ENCODE results near the gene SIDT1.
"Not testable (repeated sequence)": the region's sequence is repeated elsewhere in the genome, so short reads cannot be mapped to it uniquely, and the experiment has no call there.

Gene SIDT1

DNA sequence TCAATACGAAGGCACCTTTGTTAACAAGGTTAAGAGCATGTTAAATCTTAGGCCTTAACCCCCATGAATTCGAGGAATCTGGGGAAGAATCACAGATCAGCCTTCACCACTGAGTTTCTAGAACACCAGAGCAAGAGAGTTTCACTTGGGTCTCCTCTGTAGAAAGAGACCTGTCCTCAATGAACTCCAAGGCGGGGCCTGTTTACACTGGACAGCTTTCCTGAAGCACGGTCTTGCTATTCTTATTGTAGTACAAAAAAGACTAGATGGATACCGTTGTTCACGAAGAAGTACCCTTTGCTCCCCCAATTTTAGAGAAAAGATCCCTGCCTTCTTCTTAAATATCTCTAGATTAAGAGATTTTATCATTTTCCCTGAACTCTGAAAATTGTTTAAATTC, 99.2 kb downstream of the SIDT1 start:
- no peak for DNase-seq (ENCODE audit: low read depth in 2 of 2, low spot score in 1 of 2)

DNA sequence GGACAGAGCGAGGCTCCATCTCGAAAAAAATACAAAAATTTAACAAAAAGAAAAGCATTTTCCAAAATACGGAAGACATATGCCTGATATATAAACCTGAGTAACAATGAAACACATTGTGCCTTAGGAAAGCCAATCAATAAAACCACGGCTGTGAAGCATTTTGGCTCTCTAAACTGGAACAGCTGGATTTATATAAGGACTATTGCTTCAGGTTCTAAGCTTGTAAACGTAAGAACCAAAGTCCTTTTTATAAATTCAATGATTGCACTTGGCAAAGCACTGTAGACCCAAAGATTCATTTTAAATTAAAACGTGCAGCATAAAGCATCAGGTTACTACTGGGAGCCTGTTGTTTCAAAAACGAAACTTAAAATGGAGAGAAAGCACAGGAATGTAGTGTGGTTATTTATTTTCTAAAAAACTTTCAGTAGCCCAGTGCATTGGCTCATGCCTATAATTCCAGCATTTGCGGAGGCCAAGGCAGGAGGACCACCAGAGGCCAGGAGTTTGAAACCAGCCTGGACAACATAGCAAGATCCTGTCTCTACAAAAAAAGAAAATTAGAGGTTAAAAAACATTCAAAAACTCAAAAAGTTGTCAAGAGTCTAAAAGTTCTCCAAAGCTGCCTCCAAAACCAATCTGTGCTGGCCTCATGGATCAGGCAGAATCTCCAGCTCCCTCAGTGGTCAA, 102.6 kb downstream of the SIDT1 start:
- DNase-seq (ENCODE audit: low read depth in 2 of 2, low spot score in 1 of 2) = no peak

DNA sequence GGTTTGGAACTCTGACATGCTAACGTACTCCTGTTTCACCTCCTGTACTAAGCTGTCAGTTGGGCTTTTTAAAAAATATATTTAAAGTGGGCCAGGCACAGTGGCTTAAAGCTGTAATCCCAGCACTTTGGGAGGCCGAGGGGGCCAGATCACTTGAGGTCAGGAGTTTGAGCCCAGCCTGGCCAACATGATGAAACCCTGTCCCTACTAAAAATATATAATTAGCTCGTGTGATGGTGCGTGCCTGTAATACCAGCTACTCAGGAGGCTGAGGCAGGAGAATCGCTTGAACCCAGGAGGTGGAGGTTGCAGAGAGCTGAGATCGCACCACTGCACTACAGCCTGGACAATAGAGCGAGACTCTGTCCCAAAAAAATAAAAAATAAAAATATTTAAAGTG, 103.7 kb downstream of the SIDT1 start:
- DNase-seq (ENCODE audit: low read depth in 2 of 2, low spot score in 1 of 2) = not testable (repeated sequence)

DNA sequence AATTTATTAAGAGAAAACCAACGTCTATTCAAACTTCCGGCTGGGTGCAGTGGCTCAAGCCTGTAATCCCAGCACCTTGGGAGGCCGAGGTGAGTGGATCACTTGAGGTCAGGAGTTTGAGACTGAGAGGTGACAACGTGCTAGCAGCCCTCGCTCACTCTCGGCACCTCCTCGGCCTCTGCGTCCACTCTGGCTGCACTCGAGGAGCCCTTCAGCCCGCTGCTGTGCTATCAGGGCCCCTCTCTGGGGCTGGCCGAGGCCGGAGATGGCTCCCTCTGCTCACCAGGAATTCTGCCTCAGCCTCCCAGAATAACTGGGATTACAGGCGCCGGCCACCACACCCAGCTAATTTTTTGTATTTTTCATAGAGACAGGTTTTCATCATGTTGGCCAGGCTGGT, 105.4 kb downstream of the SIDT1 start:
- DNase-seq (ENCODE audit: low read depth in 2 of 2, low spot score in 1 of 2) = no peak

DNA sequence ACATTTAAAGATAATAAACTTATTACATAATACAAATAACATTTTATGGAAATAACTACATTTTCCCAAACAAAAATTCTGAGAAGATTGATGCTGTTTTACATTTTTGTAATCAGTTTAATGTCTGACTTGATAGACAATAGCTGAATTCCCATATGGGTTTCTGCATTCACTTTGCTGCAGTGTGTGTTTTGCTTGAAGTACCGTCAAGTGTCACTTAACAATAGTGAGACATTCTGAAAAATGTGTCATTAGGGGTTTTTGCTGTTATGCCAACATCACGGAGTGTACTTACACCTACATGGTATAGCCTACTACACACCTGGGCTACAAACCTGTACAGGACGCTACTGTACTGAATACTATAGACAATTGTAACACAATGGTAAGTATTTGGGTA, 106.6 kb downstream of the SIDT1 start:
- no peak for DNase-seq (ENCODE audit: low read depth in 2 of 2, low spot score in 1 of 2)

DNA sequence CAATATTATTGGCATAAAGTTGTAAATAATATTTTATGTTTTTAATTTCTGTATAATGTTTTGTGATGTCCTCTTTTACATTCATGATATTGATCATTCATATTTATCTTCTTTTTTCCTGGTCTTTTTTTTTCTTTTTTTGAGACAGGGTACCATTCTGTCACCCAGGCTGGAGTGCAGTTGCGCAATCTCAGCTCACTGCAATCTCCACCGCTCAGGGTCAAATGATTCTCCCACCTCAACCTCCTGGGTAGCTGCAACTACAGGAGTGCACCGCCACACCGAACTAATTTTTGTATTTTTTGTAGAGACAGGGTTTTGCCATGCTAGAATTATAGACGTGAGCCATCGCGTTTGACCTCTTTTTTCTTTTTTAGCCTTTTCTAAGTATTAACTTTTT, 111.2 kb downstream of the SIDT1 start:
- no peak for DNase-seq (ENCODE audit: low read depth in 2 of 2, low spot score in 1 of 2)

DNA sequence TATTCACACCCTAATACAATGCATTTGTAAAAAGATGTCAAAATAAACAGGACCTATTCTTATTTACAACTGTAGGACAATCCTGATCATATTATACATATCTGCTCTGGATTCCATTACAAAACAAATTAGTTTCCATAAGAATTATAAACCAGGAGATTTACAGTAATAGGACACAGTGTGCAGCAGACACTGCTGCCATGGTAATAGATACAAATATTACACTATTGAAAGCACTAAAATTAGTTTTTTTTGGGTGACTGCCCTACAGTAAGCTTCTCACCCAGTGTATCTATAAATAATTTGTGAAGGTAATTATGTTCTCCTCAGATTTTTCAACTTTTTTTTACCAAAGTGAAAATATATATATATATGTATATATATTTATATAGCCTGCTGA, 116.2 kb downstream of the SIDT1 start:
- no peak for DNase-seq (ENCODE audit: low read depth in 2 of 2, low spot score in 1 of 2)

DNA sequence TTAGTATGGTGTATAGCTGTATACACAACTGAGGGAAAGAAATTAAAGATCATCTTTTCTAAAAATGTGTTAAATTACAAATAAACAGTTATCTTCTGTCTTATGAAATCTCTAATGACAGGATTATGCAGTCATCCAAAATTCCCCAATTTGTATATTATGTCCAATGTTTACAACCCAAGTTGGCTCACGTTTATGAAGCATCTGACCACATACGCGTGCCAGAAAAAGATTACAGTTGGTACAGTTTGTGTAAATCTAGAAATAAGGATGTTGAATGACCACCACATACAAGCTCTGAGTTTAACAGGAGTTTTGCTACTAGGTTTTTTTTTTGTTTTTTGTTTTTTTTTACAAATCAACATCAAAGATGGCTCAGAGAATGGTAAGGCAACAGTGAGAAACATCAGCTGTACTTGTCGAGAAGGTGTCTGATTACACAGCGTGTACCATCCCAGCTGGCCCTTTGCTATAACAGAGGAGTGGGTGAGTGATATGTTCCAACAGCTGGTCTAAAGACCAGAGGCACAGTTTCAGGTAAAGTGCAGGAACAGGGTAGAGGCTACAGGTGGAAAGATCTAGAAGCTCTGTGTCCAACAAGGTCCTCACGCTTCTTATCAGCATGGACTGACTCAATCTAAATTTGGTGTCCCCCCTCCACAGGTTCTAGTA, 117.0 kb downstream of the SIDT1 start:
- DNase-seq (ENCODE audit: low read depth in 2 of 2, low spot score in 1 of 2) = no peak

DNA sequence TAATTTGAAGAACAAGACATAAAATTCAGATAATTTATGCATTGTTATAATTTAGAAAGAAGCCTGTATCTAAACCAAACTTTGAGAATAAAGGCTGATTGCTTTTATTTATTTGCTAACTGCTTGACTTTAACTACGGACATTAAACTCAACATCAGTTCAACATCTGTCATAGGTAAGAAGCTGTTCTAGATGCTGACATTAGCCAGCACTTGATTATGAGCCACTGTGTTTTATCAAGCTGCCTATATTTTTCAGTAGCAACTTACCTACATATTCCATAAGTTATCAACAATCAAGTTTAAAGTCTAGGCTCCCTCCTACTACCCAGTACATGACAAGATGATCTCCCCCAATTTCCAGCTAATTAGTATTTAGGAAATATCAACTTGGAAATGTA, 122.0 kb downstream of the SIDT1 start:
- DNase-seq (ENCODE audit: low read depth in 2 of 2, low spot score in 1 of 2) = no peak

DNA sequence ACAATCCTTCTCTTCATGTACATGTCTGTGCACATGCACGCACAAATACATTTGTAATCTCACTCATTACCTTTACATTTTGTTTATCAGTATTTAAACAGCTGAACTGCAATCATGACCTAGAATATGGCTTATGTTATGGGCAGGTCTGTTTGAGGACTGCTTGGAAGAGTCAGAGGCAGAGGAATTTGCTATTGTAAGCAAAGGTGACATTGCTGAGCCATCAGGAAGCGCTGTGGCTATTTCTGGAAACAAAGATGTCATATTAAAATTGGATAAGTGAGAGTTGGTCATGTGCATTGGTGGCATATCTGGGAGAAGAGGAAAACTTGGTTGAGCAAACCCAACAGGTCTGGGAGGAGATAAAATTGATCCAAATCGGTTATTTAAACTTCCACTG, 122.5 kb downstream of the SIDT1 start:
- no peak for DNase-seq (ENCODE audit: low read depth in 2 of 2, low spot score in 1 of 2)

DNA sequence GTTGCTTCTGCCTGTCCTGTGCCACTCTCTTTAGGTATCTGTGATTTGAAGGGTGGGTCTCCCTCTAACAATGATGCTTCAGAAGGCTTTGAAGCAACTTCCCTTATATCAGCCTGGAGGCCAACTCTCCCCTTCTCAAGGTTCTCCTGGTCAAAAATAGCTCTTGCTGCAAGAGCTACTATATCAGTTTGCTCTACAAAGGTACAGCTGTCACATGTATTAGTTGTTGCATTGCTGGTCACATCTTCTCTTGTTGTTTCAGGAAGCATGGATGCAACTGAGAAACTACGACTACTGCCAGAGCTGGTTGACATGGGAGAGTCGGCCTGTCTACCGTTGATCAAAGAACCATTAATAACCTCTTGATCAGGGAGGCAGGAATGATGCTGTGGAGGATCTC, 125.8 kb downstream of the SIDT1 start:
- DNase-seq (ENCODE audit: low read depth in 2 of 2, low spot score in 1 of 2) = no peak

DNA sequence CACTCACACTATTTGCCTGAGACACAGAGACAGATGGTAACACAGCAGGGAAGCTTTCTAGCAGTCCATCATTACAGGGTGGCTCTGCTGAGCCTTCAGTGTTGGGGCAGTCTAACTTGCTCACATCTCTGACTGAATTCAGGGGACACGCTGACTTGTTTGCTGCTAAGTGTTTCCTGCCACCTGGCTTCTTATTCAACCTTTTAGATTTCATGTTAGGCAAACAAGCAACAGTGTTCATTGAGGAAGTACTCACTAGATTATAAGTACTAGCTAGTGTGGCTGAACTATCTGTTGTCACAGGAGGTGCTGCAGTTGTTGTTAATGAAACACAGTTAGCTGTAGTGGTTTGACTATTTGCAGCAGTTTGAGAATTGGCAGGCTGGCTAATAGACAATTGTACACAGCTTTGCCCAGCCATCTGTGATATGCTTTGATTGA, 126.8 kb downstream of the SIDT1 start:
- no peak for DNase-seq (ENCODE audit: low read depth in 2 of 2, low spot score in 1 of 2)

DNA sequence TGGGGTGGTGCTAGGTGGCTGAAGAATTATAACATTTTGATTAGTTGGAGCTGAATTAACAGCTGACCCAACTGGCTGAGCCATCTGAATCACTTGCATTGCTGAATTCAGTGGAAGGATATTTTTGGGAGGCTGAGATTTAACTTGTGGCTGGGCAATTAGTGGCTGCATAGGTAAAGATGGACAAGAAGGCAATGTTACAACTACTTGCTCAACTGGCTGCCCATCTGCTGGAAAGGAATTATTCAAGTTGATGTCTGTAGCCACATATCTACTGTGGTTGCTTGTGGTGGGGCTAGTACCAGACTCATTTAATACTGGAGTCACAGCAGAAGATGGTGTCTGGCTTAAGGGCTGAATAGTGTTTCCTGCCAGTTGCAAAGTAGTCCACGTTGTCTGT, 127.6 kb downstream of the SIDT1 start:
- DNase-seq (ENCODE audit: low read depth in 2 of 2, low spot score in 1 of 2) = no peak

DNA sequence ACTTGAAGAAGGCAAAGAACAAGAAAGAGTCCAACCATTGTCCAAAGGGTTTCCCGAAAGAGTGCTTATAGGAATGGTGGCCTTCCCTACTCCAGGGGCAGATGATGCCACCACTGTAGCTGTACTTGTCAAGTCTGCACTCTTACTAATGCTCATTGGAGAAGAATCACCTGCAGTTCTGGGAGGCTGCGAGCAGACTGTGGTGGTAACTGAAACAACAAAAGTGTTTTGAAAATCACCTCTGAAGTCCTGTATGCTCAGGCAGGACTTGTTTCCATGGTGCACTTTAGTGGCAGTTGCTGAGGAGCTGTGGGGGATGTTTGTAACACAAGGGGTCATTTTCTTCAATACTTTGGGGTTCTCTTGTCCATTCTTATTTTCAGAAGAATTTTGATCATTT, 128.1 kb downstream of the SIDT1 start:
- DNase-seq (ENCODE audit: low read depth in 2 of 2, low spot score in 1 of 2) = no peak

DNA sequence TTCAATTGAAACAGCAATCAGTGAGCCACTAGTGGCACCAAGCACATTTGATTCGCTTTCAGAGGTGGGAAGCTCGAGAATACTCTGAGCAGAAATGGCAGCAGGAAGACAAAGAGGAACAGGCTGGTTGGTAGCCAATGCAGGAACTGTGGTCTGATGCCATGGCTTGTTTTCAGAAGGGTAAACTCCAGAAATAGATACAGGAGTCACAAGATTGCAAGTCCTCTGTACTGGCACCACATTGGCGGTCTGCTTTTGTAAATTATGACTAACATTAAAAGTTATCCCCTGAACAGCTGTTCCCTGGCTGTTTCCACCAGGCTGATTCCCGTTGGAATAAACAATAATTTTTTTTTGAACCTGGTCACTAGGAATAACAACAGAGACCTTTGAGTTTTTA, 128.5 kb downstream of the SIDT1 start:
- DNase-seq (ENCODE audit: low read depth in 2 of 2, low spot score in 1 of 2) = no peak

DNA sequence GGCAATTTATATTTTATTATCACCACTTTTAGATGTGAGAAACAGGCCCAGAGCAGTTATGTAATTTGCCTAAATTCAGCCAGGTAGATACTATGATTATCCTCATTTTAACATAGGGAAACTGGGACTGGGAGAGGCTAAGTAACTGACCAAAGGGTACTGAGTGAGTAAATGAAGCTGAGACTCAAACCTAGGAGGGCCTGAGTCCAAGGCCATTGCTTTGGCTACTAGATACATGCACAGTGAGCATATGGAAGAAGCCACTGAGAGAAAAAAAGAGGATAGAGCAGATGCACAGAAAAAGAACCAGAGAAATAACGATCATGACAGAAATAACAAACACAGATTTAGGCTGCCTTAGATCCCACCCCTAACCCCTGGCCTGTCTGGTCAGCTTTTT, 130.5 kb downstream of the SIDT1 start:
- no peak for DNase-seq (ENCODE audit: low read depth in 2 of 2, low spot score in 1 of 2)

DNA sequence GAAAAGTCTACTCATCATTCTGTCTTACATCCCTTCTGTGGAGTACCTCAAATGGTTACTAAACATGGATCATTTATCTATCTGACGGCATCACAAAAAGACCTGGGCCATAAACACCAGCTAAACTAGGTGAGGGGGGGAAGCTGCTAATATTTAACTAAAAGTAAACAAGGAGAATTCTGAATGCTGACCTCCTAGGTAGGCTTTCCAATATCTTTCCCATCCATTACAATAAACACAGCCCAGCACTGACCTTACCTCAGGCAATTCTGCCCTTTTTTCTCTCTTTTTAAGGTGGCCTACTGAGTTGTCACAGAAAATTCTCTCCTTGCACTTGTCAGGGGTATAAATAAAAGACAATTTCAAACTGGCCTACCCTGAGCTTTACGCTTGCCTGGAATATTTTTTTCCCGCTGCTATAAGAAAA, 131.0 kb downstream of the SIDT1 start:
- no peak for DNase-seq (ENCODE audit: low read depth in 2 of 2, low spot score in 1 of 2)

DNA sequence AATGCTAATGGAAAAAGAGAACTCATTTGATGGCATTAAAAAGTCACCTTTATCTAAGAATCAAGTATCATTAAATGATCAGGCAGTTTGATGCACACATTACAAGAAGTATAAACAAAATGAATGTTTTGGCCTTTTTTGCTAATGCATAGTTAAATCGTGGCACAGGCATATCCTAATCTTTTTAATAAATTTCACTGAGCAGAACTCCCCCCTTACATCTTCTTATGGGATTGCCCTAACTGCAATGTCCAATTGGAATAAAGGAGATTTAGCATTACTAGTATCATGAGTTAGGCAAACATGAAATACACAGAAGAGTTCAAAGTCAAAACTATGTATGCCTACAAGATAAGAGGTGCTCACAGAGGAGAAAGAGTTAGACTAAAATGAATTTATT, 131.4 kb downstream of the SIDT1 start:
- no peak for DNase-seq (ENCODE audit: low read depth in 2 of 2, low spot score in 1 of 2)

DNA sequence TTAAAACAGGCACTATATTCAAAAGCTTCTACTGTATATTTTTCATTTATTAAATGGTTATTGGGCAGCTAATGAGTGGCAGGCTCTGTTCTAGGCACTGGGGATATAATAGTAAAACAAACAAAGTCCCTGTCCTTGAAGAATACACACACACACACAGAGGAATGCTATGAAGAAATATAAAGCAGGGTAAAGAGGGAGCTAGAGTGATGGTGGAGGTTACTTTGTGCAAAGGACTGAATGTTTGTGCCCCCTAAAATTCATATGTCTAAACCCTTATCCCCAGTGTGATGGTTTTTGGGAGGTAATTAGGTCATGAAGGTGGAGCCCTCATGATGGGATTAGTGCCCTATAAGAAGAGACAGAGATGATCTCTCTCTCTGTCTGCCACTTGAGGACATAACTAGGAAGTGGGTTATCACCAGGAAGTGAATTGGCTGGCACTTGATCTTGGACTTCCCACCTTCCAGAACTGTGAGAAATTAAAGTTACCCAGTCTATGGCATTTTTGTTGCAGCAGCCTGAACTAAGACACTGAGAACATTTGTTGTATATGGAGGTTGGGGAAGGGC, 132.3 kb downstream of the SIDT1 start:
- no peak for DNase-seq (ENCODE audit: low read depth in 2 of 2, low spot score in 1 of 2)

DNA sequence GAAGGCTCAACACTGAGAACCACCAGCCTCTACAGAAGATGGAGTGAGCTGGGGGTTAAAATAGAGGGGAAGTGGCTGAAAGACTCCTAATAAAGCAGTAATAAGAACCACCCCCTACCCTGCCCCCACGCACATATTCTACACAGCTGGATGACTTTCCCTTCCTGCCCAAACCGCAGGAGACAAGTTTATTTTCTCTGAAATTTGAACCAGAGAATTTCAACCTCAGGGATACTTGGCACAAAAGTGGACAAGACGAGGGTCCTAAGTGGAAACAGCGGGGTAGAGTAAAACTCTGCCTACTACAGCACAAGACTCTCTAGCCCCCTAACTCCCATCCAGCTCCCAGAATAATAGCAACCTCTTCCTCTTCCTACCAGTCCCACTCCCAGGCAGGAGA, 135.7 kb downstream of the SIDT1 start:
- no peak for DNase-seq (ENCODE audit: low read depth in 2 of 2, low spot score in 1 of 2)

DNA sequence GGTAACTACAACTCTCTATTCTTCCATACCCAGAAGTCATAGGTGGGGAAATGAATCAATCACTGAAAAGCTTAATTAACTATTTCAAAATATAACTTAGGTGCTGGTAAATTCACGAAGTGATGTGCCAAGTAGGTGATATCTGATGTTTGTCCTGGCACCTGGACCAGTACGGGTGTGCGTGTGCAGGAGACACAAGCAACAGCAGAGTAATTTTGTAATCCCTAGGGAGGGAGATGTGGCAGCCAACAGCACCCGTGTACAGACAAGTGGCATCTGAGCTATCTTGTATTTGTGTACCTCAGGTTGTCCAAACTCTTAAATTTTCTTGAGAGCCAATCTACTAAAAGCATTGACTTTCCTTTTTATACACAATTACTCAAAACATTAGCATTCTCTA, 141.2 kb downstream of the SIDT1 start:
- DNase-seq (ENCODE audit: low read depth in 2 of 2, low spot score in 1 of 2) = no peak

DNA sequence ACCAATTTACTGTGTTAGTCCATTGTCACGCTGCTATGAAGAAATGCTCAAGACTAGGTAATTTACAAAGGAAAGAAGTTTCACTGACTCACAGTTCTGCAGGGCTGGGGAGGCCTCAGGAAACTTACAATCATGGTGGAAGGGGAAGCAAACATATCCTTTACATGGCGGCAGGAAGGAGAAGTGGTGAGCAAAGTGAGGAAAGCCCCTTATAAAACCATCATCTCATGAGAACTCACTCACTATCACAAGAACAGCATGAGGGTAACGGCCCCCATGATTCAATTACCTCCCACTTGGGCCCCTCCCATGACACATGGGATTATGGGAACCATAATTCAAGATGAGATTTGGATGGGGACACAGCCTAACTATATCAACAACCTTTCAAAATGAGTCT, 143.9 kb downstream of the SIDT1 start:
- DNase-seq (ENCODE audit: low read depth in 2 of 2, low spot score in 1 of 2) = no peak

DNA sequence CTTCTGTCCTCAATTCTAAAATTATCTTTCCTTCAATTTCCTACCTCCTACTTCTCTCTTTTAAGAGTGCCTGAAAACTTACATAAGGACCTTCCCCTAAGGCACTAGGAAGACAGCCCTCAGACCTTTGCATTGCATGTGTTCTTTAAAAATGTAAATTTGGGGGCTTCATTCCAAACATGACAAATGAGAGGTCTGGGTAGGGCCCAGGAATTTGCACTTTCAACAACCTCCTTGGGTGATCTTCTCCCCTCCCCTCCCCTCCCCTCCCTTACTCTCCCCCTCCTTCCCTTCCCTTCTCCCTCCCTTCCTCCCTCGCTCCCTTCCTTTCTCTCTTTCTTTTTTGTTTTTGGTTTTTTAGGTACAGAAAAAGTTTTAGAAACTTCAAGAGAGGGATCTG, 145.4 kb downstream of the SIDT1 start:
- no peak for DNase-seq (ENCODE audit: low read depth in 2 of 2, low spot score in 1 of 2)
